HG02623 (cell line): ENCODE data around the gene DLG5.

Source experiments
- ATAC-seq: cut with Tn5 transposase; IDR thresholded peaks from one replicate; pipeline ENCODE4 v1.9.1; 2021; ENCODE audit warnings: moderate library complexity; ENCODE audit not compliant: unreplicated experiment

The DLG5 gene

DNA sequence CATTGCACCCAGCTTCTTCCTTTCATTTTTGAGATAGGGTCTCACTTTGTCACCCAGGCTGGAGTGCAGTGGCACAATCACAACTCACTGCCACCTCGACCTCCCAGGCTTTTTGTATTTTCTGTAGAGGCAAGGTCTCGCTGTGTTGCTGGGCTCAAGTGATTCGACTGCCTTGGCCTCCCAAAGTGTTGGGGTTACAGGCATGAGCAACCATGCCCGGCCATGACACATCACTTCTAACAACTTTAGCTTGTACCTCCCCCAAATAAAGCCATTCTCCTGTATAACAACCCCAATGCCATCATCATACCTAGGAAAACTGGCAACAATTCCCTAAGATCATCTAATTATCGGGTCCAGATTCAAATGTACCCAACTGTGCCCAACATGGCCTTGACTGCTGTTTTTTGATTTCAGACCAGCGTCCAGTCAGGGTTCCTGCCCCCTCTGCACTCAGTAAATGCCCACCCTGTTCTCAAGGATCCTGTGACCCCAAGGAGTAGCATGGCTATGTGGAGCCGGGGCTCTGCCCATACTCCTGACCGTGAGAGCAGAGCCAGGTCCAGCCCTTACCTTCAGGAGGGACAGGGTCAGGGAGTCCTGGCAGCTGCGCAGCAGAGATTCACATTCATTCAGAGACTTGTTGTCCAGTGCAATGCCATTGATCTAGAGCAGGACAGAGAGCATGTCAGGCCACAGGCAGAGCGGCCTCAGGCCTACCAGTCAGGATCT is 102.6 kb downstream of the DLG5 start:
- ATAC-seq: no peak

DNA sequence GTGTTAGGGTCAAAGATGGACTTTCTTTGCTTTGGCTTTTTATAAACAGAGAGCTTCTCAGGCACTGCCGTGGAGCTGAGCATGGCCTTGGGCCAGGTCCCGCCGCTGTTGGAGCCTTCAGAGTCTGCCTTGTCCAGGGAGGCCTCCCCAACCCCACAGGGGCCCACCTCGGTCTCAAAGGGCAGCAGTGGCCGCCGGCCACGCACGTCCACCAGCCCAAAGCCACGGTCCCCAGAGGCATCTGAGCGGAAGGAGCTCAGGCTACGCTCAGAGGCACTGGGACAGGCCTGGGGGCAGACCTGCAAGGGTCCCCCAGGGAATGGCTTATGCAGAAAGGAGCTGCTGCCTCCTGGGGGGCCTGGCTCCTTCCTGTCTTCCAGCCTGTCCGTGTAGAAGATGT is 105.0 kb downstream of the DLG5 start:
- ATAC-seq: no peak

DNA sequence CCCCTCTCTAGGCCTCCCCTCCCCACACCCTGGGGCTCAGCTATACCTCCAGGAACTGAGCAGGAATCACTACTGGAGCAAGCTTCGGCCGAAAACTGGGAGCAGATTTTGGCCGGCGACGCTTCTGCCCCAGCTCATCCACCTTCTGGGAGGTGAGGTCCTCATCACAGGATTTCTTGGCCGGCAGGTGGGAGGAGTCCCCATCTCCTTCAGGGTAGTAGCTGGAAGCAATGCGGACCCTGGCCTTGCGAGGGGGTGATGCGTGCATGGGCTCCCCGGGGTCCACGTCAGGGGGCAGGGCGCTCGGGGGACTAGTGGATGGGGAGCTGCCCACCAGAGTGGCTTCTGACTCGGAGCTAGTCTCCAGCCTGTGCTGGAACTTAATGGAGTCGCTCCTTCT is 105.5 kb downstream of the DLG5 start:
- no peak for ATAC-seq

DNA sequence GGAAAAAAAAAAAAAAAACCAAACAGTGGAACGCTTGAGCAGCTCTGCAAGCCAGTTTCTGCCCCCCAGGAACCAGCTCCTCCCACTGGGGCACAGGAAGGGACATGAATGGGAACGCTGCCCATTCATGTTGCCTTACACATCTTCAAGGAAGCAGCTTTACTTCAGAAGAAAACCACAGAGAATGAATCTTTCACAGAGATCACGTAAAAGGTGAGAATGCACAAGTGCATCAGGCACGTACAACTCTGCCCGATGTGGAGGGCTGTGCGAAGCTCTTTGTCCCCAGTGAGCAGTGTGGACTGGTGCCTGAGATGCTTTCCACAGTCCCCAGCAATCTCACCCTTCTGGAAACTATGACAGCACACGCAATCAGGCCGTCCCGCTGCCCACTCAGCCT is 106.2 kb downstream of the DLG5 start:
- ATAC-seq: no peak

DNA sequence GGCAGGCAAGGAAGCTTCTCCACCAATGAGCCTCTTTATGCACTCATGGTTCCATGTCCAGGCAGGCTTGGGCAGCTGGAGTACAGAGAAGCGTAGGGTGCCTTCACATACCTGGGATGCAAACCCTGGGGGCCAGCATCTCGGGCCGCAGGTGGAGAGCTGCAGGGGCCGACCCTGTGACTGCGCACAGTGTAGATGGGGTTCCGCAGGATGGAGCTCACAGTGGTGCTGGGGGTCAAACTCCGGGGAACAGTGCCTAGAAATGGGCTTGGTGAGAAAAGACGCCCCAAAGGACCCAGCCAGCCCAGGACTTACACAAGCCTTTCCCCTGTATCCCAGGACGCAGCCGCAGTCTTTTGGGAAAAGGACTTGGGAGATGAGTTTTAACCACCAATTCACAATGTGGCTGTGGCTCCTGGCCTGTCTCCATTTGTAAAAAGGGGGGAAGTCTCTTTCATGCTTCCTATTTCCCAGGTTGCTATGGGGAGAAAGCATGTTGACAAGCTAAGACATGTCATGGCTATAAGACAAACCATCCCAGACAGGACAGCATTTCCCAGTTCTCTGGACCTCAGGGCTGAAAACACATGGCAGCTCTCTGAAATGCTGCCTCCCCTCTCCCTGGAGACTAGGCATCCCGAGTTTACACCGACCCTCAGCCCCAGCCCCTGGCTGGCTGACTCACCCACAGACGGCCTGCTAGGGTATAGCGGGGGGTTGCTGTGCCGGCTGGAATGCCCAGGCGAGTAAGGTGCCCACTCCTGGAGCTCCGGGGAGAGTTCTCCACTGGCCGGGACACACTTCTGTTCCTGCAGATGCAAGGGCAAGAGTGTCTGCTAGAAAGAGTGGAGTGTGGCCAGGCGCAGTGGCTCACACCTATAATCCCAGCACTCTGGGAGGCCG is 107.1 kb downstream of the DLG5 start:
- no peak for ATAC-seq

DNA sequence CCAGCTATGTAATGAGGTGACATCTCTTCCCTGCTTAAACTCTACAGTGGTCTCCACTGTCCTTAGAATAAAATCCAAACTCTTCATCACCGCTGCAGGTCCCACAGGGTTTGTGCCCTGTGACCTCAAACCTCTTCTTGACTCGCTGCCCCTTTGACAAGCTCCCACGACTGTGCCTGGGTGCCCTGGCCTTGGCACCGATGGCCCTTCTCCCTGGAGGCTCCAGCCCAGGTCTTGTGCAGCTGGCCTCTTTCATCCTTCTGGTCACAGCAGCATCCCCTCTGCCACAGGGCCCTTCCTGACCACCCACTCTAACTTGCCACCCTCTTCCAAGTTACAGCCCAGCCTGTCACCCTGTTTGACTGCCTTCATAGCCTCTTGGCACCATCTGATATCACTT is 108.2 kb downstream of the DLG5 start:
- no peak for ATAC-seq

DNA sequence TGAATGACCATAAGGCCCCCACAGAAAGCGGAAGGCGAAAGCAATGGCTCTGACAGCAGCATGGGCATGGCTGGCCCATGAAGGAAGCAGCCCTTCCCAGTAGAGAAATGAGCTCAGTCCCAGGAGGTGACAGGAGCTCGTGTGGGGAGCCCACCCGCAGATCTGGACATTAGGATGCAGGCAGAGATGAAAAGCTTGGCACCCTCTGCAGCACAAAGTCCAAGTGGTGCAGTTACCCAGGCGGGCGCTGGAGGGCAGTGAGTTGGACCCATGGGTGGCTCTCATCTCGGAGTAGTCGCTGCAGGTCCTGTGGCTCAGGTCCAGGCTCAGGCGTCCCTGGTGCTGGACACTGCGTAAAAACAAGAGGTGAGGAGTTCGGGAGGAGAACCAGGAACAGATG is 109.0 kb downstream of the DLG5 start:
- ATAC-seq: no peak

DNA sequence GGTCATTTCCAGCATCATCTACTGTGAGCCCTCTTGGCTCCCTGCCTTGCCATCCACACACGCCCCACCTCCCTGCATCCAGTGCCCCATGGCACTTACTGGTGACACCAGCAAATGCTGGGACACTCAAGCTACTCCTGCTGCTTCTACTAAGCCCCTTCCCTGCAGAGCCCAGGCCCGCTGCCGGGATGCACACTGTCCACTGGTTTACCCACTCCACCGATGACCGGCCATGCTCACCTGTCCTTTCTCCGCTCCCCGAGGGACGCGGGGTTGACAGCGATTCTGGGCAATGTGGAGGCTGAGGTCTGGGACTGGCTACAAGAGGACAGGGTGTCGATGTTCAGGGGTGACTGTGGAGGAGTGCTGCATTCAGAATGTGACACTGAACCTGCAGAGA is 110.2 kb downstream of the DLG5 start:
- no peak for ATAC-seq

DNA sequence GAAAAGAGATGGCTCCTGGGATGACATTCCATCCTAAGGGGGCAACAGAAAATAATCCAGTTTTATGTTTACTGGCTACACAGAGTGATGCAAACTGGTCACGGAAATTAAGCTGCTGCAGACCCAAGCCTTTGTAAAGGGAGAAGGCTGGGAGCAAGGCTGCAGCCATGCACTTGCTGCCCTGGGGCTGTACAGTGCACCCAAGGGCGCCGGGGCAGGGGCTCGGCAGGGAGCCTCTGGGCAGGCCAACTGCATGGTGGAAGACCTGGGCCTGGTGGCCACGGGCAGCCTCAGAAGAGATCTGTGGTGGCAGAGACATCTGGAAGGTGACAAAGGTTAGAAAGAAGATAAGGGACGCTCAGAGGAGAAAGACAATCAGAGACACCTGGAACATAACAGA is 113.8 kb downstream of the DLG5 start:
- ATAC-seq: no peak

DNA sequence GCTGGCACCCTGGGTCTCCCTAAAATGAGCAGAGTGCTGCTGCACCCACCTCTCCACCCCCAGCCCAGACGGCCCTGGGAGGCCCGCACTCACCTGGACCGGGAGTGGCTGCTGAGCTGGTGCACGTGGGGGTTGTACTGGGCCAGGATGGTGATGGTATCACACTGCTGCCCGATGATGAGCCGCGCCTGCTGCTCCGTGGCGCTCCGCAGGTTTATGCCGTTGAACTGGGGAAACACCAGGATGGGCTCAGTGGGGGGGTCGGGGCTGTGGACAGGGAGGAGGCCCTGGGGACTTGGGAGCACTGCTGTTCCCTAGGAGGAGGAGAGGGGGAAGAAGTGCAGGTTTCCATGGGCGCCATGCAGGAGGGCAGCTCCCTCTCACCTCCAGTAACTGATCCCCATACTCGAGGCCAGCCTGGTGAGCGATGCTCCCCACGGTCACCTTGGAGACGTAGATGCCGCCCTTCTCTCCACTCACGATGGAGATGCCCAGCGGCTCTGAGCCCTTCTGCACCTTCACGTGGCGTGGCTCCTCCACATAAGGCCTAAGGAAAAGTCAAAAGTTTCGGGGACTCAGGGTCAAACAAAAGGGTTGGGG is 114.6 kb downstream of the DLG5 start:
- no peak for ATAC-seq

DNA sequence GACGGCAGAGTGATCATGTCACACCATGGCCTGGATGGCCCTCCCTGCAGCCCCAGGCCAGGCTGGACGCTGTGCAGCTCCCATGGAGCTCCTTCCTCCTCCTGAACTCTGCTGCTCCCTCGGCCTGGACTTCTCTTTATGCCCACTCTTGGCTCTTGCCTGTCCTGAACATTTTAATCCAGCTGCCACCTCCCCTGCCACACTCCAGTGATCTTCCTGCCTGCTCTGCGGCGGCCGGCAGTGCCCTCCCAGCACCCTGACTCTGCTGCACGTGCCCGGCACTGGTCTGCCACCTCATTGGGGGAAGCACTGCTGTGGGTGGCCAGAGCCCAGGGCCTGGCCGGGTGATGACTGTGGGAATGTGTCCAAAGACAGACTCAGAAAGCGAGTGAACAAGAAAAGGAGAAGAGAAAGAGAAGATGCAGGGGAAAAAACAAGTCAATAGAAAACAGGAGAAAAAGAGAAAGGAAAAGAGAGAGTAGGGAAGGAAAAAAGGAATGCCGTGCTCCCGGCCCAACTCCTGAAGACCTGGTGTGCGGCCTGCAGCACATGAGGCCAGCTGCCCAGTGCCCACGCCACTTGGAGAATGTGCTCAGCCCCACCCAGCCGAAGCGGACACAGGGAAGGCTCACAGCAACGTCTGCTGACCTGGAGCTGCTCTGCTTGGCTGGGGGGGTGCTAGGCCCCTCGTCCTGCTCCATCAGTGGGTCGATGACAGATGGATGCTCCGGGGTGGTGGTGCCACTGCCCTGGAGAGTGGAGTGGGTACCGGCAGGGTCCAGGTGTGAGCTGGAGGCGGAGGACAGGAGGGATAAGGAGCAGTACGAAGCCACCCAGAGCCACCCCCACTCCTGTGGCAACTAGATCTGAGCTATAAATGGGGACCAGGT is 115.9 kb downstream of the DLG5 start:
- no peak for ATAC-seq

DNA sequence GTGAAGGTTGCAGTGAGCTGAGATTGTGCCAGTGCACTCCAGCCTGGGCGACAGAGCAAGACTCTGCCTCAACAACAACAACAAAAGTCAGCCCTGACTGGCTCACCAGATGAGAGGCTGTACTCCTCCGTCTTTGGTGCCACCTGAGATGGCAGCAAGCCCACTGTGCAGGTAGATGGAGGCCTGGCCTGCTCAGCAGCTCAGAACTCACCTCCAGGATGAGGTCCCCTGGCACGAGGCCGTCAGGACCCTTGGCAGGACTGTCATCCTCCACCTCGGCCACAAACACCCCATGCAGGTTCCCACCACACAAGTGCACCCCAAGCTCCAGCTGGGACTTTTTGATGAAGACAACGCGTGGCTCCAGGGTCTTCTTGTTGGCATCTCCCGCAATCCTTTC is 117.2 kb downstream of the DLG5 start:
- ATAC-seq: no peak

DNA sequence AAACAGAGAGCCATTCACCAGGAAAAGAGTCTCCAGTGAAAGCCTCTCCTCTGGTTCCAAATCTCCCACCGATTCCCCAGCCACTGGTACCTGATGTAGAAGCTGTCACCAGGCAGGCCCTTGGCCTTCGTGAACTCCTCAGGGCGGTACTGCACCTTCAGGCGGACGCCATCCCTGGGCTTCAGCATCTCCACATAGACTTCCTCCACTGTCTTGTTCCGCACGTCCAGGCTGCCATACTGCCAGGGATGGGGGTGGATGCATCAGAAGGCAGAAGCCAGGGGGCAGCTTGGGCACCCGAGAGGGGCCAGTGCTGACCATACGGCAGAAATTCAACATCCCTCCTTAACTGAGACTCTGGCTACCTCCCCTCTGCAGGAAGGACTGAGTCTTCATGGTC is 118.8 kb downstream of the DLG5 start:
- no peak for ATAC-seq

DNA sequence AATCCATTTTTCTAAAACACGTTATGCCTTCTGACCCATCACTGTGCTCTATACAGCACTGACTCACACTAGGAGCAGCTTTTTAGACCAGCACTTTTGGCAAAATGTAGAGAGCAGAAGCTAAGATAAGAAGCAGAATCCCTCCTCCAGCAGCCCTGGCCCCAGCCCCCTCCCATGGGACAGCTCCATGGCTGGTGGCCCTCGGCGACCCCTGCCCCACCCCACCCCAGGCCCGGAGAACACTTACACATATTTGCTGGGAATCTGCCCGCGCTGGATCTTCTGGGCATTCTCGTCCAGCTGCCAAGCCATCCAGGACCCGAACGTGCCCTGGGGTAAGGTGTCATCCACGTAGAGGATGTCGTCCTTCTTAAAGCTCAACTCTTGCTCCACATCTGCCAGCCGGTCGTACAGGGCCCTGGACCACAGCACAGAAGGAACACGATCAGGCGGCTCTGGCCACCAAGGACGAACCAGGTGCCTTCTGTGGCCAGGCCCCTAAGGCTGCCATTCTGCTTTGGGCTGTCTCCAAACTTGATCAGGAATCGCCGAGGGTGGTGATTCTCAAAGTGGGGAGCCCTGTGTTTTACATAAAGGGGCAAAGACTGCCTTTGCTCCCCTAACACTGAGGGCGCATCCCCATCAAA is 119.9 kb downstream of the DLG5 start:
- no peak for ATAC-seq

DNA sequence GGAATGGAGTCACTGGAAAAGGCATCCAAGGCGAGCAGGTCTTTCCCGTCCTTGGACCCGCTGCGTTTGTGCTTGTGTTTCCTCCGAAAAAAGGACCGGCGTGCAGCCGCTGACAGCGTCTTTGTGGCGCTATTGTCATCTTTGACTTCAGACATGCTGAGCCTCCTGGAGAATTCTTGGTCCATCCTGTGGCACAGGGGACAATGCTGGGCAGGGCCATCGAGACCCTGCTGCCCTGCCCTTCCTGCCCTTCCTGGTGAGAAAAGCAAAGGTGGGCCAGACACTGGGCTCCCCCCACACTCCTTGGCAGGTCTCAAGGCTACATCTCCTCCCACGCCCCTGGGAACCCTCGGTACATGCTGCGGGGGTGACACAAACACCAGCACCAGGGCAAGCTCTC is 120.9 kb downstream of the DLG5 start:
- no peak for ATAC-seq

DNA sequence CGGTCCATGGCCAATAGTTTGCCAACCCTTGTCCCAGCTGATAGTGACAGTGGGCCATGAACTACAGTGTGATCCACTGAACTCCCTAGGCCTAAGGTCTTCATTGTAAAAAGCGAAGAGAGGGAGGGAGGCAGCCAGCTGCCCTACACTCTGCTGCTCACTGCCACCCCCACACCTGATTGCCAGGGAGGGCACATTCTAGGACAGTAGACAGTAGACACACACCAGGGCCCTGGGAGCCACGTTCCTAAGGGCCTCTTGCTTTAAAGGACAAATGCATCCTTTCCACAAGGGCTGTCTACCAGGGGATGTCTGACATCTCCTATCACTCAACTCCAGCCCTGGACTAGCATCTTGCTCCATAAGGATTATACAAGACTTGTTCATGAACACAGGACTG is 122.2 kb downstream of the DLG5 start:
- no peak for ATAC-seq

DNA sequence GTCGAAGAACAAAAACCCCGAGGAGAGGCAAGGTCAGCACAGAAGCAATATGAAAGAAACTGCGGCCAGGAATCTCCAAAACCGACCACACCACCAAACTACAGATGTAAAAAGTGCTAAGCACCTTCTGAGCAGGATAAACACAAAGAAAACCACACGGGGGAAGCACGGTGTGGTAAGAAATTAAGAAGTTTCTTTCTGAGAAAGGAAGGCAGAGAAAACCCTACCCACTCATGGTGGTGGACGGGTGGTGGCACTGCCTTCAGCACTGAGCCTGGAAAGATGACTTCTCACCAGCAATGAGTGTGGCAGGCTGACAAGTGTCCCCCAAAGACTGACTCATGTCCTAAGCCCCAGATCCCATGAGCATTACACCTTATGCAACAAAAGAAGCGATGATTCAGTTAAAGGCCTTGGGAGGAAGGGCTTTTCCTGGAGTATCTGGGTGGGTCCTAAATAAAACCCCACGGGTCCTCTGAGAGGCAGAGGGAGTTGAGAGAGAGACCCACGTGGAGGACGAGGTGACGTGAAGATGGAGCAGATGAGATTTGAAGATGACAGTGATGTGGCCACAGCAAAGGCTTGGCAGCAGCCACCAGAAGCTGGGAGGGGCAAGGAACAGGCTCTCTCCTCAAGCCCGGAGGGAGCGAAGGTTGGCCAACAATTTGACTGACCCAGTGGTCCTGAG is 124.9 kb downstream of the DLG5 start:
- ATAC-seq: no peak

DNA sequence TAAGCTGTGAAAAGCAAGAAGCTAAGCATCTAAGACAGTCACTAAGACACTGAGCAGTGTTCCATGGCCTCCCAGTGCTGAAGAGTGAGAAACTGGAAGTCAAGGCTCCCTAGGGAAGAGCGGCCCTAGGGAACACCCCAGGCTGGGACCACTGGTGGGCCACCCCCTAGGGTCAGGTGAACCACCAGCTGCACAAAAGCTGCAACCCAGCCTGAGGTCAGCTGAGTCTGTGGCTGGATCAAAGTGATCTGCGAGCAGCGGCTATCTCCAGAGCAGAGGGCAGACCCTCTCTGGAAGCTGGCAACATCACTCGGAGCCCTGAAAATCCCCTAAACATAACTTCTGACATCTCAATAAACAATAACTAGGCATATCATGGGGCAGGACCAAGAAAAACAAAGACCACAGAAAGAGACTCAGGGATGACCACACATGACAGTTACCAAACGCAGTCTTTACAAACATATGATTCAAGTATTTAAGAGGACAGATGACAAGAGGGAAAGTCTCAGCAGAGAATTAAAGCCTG is 125.8 kb downstream of the DLG5 start:
- no peak for ATAC-seq

DNA sequence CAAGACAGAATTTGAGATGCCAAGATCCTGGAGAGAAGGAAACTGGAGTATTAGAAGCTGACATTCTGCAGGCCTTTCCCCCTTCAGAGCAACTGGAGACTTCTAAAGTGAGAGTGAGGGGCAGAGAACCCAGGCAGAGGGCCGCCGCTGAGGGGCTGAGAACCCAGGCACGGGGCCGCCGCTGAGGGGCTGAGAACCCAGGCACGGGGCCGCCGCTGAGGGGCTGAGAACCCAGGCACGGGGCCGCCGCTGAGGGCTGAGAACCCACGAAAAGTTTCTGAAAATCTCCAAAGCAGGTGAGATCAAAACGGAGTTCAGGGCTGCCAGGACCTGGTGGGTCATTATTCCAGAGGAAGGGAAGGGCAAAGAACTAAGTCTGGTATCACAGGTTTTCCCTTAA is 126.2 kb downstream of the DLG5 start:
- ATAC-seq: no peak

DNA sequence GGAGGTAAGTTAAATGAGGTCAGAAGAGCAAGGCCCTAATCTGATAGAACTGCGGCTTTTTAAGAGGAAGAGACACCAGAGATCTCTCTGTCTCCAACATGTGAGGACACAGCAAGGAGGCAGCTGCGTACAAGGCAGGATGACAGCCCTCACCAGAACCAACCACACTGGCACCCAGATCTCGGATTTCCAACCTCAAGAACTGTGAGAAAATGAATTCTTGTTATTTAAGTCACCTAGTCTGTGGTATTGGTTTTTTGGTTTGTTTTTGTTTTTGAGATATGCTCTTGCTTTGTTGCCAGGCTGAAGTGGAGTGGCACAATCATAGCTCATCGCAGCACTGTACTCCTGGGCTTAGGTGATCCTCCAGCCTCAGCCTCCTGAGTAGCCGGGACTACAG is 127.2 kb downstream of the DLG5 start:
- ATAC-seq: no peak
